GM19025 (cell line): ENCODE data around the gene DKK3.
"Not testable (repeated sequence)": the region's sequence is repeated elsewhere in the genome, so short reads cannot be mapped to it uniquely, and the experiment has no call there.

ENCODE experiments used
- ATAC-seq: cut with Tn5 transposase; IDR thresholded peaks from one replicate; pipeline ENCODE4 v1.9.1; 2021; ENCODE audit warnings: mild to moderate bottlenecking, low read depth, moderate library complexity; ENCODE audit not compliant: unreplicated experiment

DKK3 gene

DNA sequence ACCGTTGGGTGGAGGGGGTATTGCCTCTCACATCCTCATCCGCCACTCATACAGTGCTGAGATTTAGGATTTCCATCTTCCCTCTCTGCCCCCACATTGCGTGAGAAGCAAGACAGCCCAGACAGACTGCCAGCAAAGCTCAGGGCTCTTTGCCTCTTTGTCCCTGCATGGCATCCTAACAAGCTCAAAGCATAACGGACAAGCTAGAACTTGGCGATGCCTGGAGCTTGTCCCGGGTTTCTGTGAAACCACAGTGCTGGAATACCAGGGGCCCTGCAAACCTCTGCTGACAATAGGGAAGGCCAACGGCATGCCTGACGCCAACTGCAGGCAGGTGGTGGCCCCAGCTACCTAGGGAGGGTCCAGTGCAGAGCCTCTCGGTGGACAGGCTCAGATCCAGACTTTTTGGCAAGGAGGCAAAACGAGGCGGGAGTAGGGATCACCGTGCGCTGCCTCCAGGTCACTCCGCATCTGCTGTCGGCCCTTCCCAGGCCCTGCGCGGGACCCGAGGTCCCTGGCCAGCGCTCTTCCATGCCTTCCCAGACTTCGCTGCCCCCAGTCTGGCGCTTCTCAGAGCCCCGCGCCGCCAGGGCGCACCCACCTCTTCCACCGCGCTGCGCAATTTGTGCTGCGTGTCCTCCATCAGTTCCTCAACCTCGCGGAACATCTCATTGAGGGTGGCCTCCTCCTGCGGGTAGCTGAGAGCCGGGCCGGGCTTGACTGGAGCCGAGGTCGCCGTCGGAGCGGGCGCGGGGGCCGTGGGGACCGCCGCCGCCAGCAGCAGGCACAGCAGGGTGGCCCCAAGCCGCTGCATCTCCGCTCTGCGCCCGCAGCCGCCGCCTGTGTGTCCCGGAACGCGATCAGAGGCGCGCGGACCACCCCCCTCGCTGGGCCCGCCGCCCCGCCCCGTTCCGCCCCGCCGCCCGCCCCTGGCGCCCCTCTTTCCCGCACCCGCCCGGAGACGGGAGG lies at the start of gene DKK3:
Gene DKK3 (minus strand): TSS at position 858 of the 969 bp plus-strand sequence. CDS start 44 bp downstream, at position 814.
- no peak for ATAC-seq

- ATAC-seq, result no peak
These were observed 49.0 kb upstream of the DKK3 start for GRCh38 chr11:12057299-12057980.

DNA sequence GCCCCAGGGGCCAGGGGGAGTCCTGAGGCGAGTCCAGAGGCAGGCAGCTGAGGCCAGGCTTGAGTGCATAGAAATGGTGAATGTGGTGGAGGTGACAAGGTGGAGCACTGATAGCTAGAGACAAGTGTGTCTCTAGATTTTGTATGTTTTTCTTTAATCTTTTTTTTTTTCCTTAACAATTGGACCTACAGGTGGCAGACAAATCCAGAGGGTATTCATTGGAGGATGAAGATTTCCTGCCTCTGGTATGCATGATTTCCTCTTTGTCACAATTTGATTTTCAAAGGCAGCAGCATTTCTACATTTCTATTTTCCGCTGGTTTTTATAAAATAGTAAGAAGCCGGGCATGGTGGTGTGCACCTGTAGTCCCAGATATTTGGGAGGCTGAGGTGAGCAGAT lies 47.7 kb upstream of the DKK3 start:
- ATAC-seq, result no peak

DNA sequence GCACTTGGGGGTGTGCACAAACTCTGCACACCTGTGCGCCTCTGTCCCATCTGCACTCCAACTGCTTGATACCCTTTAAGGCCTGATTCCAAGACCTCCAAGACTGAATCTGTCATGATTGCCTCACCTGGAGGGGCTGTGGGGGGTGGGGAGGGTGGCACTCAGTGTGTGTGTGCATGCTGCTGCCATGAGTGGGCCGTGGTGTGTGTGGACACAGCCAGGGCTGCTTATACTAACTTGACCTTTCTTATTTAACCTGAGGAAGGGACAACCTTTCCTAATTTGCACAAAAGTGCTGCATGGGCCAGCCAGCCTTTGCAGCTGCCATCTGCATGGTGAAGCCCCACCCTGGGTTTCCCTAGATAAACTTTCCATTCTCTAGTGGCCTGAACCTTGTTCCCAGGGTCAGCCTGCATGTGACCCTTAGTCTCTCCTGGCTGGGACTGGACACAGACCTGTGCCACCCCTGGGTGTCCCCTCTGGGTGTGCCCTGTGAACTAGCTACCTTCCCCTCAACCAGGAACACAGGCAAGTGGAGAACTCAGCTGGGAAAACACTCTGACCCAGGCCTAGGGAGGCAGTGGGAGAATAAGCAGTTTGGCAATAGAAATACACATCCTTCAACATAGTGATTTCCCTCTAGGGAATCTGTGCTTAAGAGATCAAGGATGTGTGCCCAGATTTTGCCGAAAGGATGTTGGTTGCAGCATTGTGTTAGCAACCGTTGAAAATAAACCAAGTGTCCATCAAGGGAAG lies 45.4 kb upstream of the DKK3 start:
- no peak for ATAC-seq

DNA sequence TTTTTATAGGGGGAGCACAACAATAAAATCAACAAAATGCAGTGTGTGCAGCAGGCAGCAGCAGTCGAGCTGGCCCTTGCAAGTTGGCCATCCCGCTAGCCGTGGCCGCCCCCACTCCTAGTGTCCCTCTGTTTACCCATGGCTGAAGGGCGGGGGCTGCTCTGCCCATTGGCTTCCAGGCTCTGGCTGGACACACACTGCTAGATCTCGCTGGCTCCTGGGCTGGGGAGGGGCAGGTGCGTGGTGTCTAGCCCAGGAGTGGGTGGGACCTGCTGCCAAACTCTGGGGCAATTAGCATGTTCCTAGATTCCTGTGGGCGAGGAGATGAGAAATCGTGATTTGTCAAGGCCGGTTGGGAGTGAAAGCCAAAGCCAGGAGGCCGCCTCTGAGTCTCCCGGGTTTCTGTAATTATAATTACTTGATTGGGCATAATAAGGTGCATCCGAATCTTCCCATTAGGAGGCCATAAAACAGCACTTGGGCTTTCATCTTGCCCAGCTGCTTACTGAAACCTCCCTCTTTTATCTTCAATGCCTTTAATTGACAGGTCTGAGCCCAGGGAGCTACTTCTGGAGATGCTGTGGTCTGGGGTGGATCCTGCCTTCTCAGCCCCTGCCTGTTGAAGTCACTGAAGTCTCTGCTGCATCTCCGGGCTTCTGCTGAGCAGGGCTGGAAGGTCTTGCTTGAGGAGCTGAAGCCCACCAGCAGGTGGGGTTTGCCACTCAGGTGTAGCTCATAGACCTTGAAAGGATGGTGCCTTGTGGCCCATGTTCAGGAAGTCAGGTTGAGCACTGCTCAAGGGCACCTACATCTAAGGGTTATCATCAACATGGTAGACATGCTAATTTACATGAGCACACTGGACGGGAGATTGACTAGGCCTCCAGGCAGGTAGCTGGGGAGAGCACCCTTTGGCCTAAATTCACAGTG lies 44.5 kb upstream of the DKK3 start:
- no peak for ATAC-seq

DNA sequence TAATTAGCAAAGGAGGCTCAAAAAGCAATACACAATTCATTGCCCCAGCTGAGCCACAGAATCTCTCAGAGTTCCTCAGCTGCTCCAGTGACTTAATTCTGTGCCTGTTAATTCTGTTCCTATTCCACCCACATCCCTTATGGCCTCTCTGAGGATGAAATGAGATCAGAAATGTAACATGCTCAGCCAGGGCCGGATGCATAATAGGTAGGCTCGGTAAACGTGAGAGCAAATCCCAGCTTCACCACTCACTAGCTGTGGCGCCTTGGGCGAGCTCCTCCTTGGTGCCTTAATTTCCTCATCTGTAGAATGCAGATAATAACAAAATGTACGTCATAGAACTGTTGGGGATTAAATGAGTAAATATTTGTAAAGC lies 42.8 kb upstream of the DKK3 start:
- ATAC-seq, result no peak

GRCh38 chr11:12050470-12051286 lies 42.3 kb upstream of the DKK3 start:
- no peak for ATAC-seq

GRCh38 chr11:12048936-12049790 lies 40.7 kb upstream of the DKK3 start:
- no peak for ATAC-seq

GRCh38 chr11:12046636-12047236 lies 38.3 kb upstream of the DKK3 start:
- no peak for ATAC-seq

- ATAC-seq, result no peak
These were observed 37.6 kb upstream of the DKK3 start for GRCh38 chr11:12045914-12046635.

- ATAC-seq, result no peak
These were observed 36.4 kb upstream of the DKK3 start for GRCh38 chr11:12044799-12045198.

- ATAC-seq, result peak; percentile 61
These were observed 35.7 kb upstream of the DKK3 start for GRCh38 chr11:12043959-12044791.

- ATAC-seq, result no peak
These were observed 34.8 kb upstream of the DKK3 start for GRCh38 chr11:12043221-12043620.

DNA sequence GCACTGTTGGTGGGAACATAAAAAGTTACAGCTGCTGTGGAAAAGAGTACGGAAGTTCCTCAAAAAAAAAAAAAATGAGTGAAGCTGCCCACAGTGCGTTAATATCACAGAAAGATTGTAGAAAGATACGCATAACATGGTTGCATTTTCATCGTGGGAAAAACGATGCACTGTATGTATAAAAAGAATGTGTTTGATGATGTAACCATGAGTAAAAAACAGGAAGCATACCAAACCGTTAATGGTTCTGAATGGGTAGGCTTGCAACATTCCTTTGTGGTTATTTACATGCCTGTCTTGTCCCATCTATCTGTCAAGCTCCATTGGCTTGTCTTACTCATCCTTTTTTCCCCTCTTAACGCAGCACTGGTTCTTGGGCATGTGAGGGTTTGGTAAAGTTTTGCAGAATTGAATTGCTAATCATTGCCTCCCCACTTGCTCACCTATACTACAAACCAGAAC lies 33.8 kb upstream of the DKK3 start:
- ATAC-seq, result no peak

GRCh38 chr11:12040719-12041118 lies 32.3 kb upstream of the DKK3 start:
- not testable (repeated sequence) for ATAC-seq

- no peak for ATAC-seq
These were observed 24.5 kb upstream of the DKK3 start for GRCh38 chr11:12032968-12033367.
